Measurements from ENCODE around the gene HINT3.

HINT3 gene

DNA sequence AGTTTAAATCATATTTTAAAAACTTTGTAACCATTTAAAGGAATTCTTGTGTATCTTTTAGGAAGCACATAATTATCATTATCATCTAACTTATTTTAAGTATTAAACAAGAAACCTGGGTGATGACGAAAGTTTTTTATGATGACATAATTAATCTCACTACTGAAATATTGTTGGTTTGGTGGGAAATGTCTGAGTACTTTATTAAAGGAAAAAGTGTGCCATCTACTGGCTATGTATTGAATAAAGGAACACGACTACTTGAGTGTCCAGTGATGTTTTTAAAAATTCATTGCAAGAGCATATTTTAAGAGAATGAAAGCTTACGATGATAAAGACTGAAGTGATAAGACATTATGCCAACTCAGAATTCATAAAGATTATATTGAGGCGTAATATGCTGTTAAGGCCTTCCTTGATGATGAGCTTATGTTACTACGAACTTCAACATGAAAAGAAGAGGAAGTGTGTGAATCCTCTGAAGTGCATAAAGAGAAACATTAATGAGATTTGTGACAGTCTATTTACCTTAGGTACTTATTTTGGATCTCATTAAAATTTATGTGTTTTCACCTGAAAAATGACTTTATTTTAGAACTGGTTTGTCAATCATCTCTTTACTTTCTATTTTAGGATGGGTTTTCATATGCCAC, 17.8 kb downstream of the HINT3 start:
- DNase-seq (ENCODE audit: low read depth) = peak; percentile 60
- TF ChIP-seq, protein P1, sequence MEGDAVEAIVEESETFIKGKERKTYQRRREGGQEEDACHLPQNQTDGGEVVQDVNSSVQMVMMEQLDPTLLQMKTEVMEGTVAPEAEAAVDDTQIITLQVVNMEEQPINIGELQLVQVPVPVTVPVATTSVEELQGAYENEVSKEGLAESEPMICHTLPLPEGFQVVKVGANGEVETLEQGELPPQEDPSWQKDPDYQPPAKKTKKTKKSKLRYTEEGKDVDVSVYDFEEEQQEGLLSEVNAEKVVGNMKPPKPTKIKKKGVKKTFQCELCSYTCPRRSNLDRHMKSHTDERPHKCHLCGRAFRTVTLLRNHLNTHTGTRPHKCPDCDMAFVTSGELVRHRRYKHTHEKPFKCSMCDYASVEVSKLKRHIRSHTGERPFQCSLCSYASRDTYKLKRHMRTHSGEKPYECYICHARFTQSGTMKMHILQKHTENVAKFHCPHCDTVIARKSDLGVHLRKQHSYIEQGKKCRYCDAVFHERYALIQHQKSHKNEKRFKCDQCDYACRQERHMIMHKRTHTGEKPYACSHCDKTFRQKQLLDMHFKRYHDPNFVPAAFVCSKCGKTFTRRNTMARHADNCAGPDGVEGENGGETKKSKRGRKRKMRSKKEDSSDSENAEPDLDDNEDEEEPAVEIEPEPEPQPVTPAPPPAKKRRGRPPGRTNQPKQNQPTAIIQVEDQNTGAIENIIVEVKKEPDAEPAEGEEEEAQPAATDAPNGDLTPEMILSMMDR (IDR thresholded peaks at IDR 0.05; ENCODE audit: insufficient read depth, low read depth, low read length, missing control alignments) = peak; percentile 24
- no peak overlapping the region for H3K4me3 ChIP-seq (ENCODE audit: low read length)

DNA sequence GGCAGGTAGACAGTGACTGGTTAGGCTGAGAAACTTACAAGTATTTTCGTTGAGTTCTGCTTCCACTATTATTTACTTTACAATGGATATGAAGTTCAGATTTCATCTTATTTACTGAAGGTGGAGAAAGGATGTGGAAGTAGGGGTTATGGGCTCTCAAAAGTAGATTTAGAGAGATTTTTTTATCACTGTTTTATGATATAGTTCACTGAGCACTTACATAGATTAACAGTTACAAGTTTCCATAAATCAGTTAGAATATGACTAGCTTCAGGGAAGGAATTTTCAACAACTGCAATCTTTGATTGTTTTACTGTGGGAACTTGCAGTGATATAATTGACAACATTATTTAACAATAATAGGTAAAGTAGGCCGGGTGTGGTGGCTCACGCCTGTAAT, 22.5 kb downstream of the HINT3 start:
- no peak overlapping the region for H3K4me3 ChIP-seq (ENCODE audit: low read length)
- DNase-seq (ENCODE audit: low read depth) = no peak
- TF ChIP-seq, protein P1 (IDR thresholded peaks at IDR 0.05; ENCODE audit: insufficient read depth, low read depth, low read length, missing control alignments) = no peak

GRCh38 chr6:125981571-125982185, 25.1 kb downstream of the HINT3 start:
- H3K4me3 ChIP-seq (ENCODE audit: low read length) = no peak overlapping the region
- TF ChIP-seq, protein P1 (IDR thresholded peaks at IDR 0.05; ENCODE audit: insufficient read depth, low read depth, low read length, missing control alignments) = no peak
- no peak for DNase-seq (ENCODE audit: low read depth)

GRCh38 chr6:125983246-125983945, 26.8 kb downstream of the HINT3 start:
- TF ChIP-seq, protein P1 (IDR thresholded peaks at IDR 0.05; ENCODE audit: insufficient read depth, low read depth, low read length, missing control alignments) = no peak
- DNase-seq (ENCODE audit: low read depth) = peak; percentile 51
- H3K4me3 ChIP-seq (ENCODE audit: low read length) = no peak overlapping the region

- H3K4me3 ChIP-seq (ENCODE audit: low read length) = no peak overlapping the region
- no peak for DNase-seq (ENCODE audit: low read depth)
- TF ChIP-seq, protein P1 (IDR thresholded peaks at IDR 0.05; ENCODE audit: insufficient read depth, low read depth, low read length, missing control alignments) = no peak
These were observed 27.7 kb downstream of the HINT3 start for GRCh38 chr6:125984311-125984710.

- DNase-seq (ENCODE audit: low read depth) = no peak
- TF ChIP-seq, protein P1 (IDR thresholded peaks at IDR 0.05; ENCODE audit: insufficient read depth, low read depth, low read length, missing control alignments) = no peak
- H3K4me3 ChIP-seq (ENCODE audit: low read length) = peak overlapping the region; percentile 88
These were observed 29.0 kb downstream of the HINT3 start for GRCh38 chr6:125985522-125985921.
